HG02981 (cell line): ENCODE data around the gene CACNG5.

Experiments used
- ATAC-seq: cut with Tn5 transposase; IDR thresholded peaks from one replicate; pipeline ENCODE4 v1.9.1; 2021; ENCODE audit warnings: mild to moderate bottlenecking, moderate library complexity; ENCODE audit not compliant: unreplicated experiment

CACNG5 gene

GRCh38 chr17:66834919-66835454 lies at the start of gene CACNG5:
Gene CACNG5, plus strand, starts transcription at chr17:66835117. Its CDS starts 42,216 bp downstream, at chr17:66877333.
- no peak for ATAC-seq

GRCh38 chr17:66786107-66786506 lies 48.8 kb upstream of the CACNG5 start:
- ATAC-seq, result no peak

GRCh38 chr17:66787914-66788313 lies 47.0 kb upstream of the CACNG5 start:
- ATAC-seq, result no peak

GRCh38 chr17:66789093-66789492 lies 45.8 kb upstream of the CACNG5 start:
- no peak for ATAC-seq

GRCh38 chr17:66789961-66790437 lies 44.9 kb upstream of the CACNG5 start:
- ATAC-seq, result no peak

- no peak for ATAC-seq
Measured at GRCh38 chr17:66790501-66791061, 44.3 kb upstream of the CACNG5 start.

- ATAC-seq, result no peak
Measured at GRCh38 chr17:66791347-66791746, 43.6 kb upstream of the CACNG5 start.

- ATAC-seq, result no peak
Measured at GRCh38 chr17:66793814-66794213, 41.1 kb upstream of the CACNG5 start.

- ATAC-seq, result no peak
Measured at GRCh38 chr17:66795486-66795885, 39.4 kb upstream of the CACNG5 start.

GRCh38 chr17:66799849-66800537 lies 34.9 kb upstream of the CACNG5 start:
- no peak for ATAC-seq

GRCh38 chr17:66803474-66803951 lies 31.4 kb upstream of the CACNG5 start:
- no peak for ATAC-seq

GRCh38 chr17:66805567-66805966 lies 29.4 kb upstream of the CACNG5 start:
- ATAC-seq, result no peak

- ATAC-seq, result no peak
Measured at GRCh38 chr17:66807182-66807581, 27.7 kb upstream of the CACNG5 start.

GRCh38 chr17:66809408-66809807 lies 25.5 kb upstream of the CACNG5 start:
- ATAC-seq, result no peak

GRCh38 chr17:66810951-66811682 lies 23.8 kb upstream of the CACNG5 start:
- no peak for ATAC-seq

- ATAC-seq, result no peak
Measured at GRCh38 chr17:66811683-66812054, 23.2 kb upstream of the CACNG5 start.

- no peak for ATAC-seq
Measured at GRCh38 chr17:66812571-66812970, 22.3 kb upstream of the CACNG5 start.

- ATAC-seq, result no peak
Measured at GRCh38 chr17:66813296-66813695, 21.6 kb upstream of the CACNG5 start.

- ATAC-seq, result no peak
Measured at GRCh38 chr17:66814026-66814425, 20.9 kb upstream of the CACNG5 start.

- ATAC-seq, result no peak
Measured at GRCh38 chr17:66814570-66814969, 20.3 kb upstream of the CACNG5 start.

- no peak for ATAC-seq
Measured at GRCh38 chr17:66817750-66818149, 17.2 kb upstream of the CACNG5 start.

- no peak for ATAC-seq
Measured at GRCh38 chr17:66819466-66819865, 15.5 kb upstream of the CACNG5 start.
